Mucosa of rectum (tissue), 2 donors: ENCODE data around the gene CDH1.

Experiments used
- H3K27ac ChIP-seq, 2 donors: one replicate each; pipeline ENCODE4 v1.7.0; 2013; ENCODE audit warnings: inconsistent platforms in 2 of 2, low read depth in 2 of 2, low read length in 2 of 2
- H3K27me3 ChIP-seq, 2 donors: one replicate each; pipeline ENCODE4 v1.7.0; 2013; ENCODE audit warnings: low read length in 2 of 2; ENCODE audit not compliant: control insufficient read depth in 2 of 2, insufficient read depth in 2 of 2
- H3K36me3 ChIP-seq, 2 donors: one replicate each; pipeline ENCODE4 v1.7.0; 2013; ENCODE audit warnings: low read length in 2 of 2; ENCODE audit not compliant: control insufficient read depth in 2 of 2, insufficient read depth in 2 of 2
- H3K4me1 ChIP-seq, 2 donors: one replicate each; pipeline ENCODE4 v1.7.0; 2013; ENCODE audit warnings: low read length in 2 of 2, mild to moderate bottlenecking in 1 of 2; ENCODE audit not compliant: control insufficient read depth in 2 of 2, insufficient read depth in 2 of 2
- H3K4me3 ChIP-seq, 2 donors: one replicate each; pipeline ENCODE4 v1.7.0; 2013; ENCODE audit warnings: low read length in 2 of 2
- H3K9ac ChIP-seq, 2 donors: one replicate each; pipeline ENCODE4 v1.7.0; 2013; ENCODE audit warnings: low read length in 2 of 2, low read depth in 1 of 2, mild to moderate bottlenecking in 1 of 2
- H3K9me3 ChIP-seq, 2 donors: one replicate each; pipeline ENCODE4 v1.7.0; 2013; ENCODE audit warnings: low read length in 2 of 2; ENCODE audit not compliant: control insufficient read depth in 2 of 2
- donor health status: healthy.
- donor health status: Normal muscosa, but diverticular disease.

Gene CDH1

DNA sequence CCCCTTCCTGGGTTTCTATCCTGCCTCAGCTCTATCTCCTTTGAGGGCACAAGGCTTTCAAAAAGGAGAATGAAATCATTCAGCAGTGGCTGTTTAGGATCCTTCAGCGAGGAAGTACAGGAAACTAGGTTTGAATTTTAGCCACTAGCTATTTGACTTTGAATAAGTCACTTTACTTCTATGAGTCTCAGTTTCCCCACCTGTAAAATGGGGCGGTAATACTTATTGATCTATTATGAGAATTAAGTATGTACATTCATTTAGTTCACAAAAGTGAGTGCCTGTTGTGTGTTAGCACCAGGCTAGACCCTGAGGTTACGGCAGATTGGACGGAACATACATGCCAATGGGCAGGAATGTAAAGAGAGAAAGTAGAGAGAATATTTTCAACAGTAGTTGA lies 6.6 kb downstream of the CDH1 start:
- Histone ChIP-seq H3K4me3 (peak overlapping the region; percentile 46 to 61), H3K9me3 (no peaks in the 10 kb centered on the region), H3K4me1 (peaks cover 47 to 69% of the 10 kb centered on the region in 2 donors), H3K9ac (peak overlapping the region in 1 of 2 donors; percentile 68), H3K36me3 (peaks cover 5 to 9% of the 10 kb centered on the region in 2 donors), H3K27ac (peak overlapping the region; percentile 92 to 93), H3K27me3 (no peaks in the 10 kb centered on the region)

- peak overlapping the region; percentile 92 to 93 for H3K27ac ChIP-seq
- no peaks in the 10 kb centered on the region for H3K27me3 ChIP-seq
Measured at GRCh38 chr16:68744744-68745280, 7.7 kb downstream of the CDH1 start.

GRCh38 chr16:68746951-68747350 lies 9.9 kb downstream of the CDH1 start:
- Histone ChIP-seq H3K9ac (no peak overlapping the region), H3K27ac (no peak overlapping the region), H3K27me3 (no peaks in the 10 kb centered on the region), H3K4me1 (peaks cover 41 to 51% of the 10 kb centered on the region in 2 donors), H3K4me3 (no peak overlapping the region), H3K36me3 (peaks cover 2 to 6% of the 10 kb centered on the region in 2 donors), H3K9me3 (no peaks in the 10 kb centered on the region)

More at GRCh38 chr16:68744744-68745280, 7.7 kb downstream of the CDH1 start:
- peak overlapping the region; percentile 50 to 61 for H3K4me3 ChIP-seq
- peaks cover 5 to 9% of the 10 kb centered on the region in 2 donors for H3K36me3 ChIP-seq
- H3K9me3 ChIP-seq, result no peaks in the 10 kb centered on the region
- peaks cover 47 to 68% of the 10 kb centered on the region in 2 donors for H3K4me1 ChIP-seq
- peak overlapping the region; percentile 56 to 68 for H3K9ac ChIP-seq

- Histone ChIP-seq H3K9me3 (no peaks in the 10 kb centered on the region), H3K4me1 (peaks cover 33 to 47% of the 10 kb centered on the region in 2 donors), H3K36me3 (peaks cover 2 to 6% of the 10 kb centered on the region in 2 donors), H3K9ac (no peak overlapping the region), H3K27me3 (no peaks in the 10 kb centered on the region), H3K4me3 (no peak overlapping the region), H3K27ac (no peak overlapping the region)
Measured at GRCh38 chr16:68749432-68749831, 12.3 kb downstream of the CDH1 start.

DNA sequence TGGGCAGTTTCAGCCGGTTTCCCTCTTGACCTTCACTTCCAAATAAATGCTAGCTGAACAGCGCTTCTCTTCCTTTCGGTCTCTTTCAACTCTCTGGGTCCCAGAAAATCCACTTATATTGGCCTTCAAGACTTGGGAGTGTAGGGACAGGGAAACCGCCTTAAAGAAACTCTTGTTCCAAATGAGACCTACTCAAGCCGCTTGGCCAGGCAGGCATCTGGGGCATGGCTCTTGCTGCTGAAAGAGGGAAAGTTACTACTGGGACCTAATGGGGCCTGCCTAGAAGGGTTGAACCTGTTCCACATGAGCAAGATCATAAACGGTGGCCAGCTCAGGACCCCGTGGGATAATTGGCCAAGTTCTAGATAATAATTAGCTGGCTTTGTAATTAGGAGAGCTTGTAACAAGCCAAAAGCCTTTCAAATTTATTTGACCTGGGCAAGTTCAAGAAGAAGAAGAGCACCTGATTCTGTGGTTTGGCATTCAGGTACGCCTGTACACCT lies 13.2 kb downstream of the CDH1 start:
- peak overlapping the region in 1 of 2 donors; percentile 23 for H3K27ac ChIP-seq
- H3K9me3 ChIP-seq, result no peaks in the 10 kb centered on the region
- no peak overlapping the region for H3K4me3 ChIP-seq
- H3K4me1 ChIP-seq, result peaks cover 30 to 47% of the 10 kb centered on the region in 2 donors
- peaks cover 2 to 6% of the 10 kb centered on the region in 2 donors for H3K36me3 ChIP-seq
- no peak overlapping the region for H3K9ac ChIP-seq
- no peaks in the 10 kb centered on the region for H3K27me3 ChIP-seq

DNA sequence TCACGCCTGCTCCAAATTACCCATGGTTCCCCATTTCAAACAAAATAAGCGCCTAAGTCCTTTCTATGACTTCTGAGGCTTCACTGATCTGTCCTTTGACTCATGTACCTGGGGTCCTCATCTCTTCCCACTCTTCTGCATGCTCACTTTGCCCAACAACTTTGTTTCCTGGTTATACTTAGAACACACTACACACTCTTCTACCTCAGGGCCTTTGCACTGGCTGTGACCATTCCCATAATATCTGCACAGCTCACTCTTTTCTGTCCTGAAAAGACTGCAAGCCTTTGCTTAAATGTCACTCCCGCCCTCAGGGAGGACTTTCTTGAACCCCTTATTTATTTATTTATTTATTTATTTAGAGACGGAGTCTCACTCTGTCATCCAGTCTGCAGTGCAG lies 14.1 kb downstream of the CDH1 start:
- peaks cover 28 to 48% of the 10 kb centered on the region in 2 donors for H3K4me1 ChIP-seq
- no peaks in the 10 kb centered on the region for H3K27me3 ChIP-seq
- H3K9ac ChIP-seq, result no peak overlapping the region
- no peaks in the 10 kb centered on the region for H3K9me3 ChIP-seq
- no peak overlapping the region for H3K4me3 ChIP-seq
- no peak overlapping the region for H3K27ac ChIP-seq
- peaks cover 2 to 6% of the 10 kb centered on the region in 2 donors for H3K36me3 ChIP-seq

DNA sequence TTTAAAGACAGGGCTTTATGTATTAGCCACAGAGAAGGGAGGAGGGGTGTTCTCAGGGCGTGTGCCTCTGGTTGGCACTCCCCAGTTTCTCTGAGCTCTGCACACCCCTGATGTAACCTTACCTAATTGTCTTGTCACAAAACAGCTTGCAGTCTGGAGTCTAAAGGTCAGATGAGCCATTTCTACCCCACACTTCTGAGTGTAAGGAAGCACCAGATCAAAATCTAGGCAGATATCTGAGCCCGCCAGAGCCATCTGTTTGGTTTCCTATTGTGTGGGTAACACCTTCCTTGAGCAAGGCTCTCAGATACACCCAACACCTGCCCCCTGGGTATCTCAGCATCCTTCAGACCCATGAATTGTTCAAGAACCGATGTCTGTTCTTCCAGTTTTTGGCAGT lies 15.5 kb downstream of the CDH1 start:
- Histone ChIP-seq H3K9me3 (no peaks in the 10 kb centered on the region), H3K27me3 (no peaks in the 10 kb centered on the region), H3K9ac (peak overlapping the region; percentile 41 to 68), H3K36me3 (peaks cover 2 to 3% of the 10 kb centered on the region in 2 donors), H3K4me3 (peak overlapping the region in 1 of 2 donors; percentile 31), H3K4me1 (peaks cover 29 to 50% of the 10 kb centered on the region in 2 donors), H3K27ac (peak overlapping the region; percentile 90 to 97)

DNA sequence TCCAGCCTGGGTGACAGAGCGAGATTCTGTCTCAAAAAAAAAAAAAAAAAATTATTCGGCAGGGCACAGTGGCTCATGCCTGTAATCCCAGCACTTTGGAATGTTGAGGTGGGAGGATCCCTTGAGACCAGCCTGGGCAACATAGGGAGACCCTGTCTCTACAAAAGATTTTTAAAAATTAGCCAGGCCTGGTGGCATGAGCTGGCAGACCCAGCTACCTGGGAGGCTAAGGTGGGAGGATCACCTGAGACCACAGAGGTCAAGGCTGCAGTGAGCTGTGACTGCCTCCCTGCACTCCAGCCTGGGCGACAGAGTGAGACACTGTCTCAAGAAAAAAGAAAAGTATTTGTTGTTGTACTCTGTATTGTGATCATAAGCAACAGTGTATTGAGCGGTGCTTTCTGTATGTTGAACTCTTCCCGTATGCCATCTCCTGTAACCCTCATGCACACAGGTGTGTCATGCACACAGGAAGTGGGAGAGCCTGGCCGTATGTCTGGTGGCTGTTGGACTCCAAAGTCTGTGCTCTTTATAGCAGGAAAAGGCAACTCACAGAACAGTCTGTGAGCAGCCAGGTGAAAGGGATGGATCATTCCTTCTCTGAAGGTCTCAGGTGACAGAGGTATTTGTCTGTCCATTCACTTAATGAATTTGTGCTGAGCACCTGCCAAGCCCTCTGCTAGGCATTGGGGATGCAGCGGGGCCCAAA lies 17.1 kb downstream of the CDH1 start:
- H3K27ac ChIP-seq, result peak overlapping the region; percentile 90 to 97
- peak overlapping the region; percentile 5 to 50 for H3K9ac ChIP-seq
- H3K27me3 ChIP-seq, result no peaks in the 10 kb centered on the region
- no peak overlapping the region for H3K4me3 ChIP-seq
- H3K9me3 ChIP-seq, result no peaks in the 10 kb centered on the region
- H3K4me1 ChIP-seq, result peaks cover 29 to 50% of the 10 kb centered on the region in 2 donors
- peaks cover 0 to 6% of the 10 kb centered on the region in 2 donors for H3K36me3 ChIP-seq

DNA sequence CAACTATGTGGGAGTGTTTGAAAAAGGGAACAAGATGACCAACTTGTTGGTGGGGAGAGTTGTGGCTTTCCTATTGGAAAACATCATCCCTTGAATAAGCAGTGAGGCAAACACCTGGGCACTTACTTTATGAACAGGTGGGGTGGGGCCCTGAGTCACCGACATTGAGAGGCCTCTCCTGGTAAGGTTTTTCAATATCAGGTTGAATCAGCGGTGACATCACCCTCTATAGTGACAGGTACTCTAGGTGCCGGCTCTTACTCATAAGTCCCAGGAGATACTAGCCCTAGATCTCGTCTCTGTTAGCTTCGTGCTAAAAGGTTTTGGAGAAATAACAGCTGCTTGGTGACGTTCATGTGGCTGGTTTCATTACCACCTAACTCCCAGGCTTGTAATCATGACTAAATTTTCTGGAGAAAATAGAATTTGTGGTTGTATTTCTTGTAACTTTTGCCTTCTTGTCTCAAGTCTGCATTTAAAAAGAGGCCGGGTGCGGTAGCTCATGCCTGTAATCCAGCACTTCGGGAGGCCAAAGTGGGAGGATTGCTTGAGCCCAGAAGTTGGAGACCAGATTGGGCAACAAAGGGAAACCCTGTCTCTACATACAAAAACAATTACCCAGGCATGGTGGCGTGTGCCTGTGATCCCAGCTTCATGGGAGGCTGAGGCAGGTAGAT lies 19.3 kb downstream of the CDH1 start:
- Histone ChIP-seq H3K9me3 (no peaks in the 10 kb centered on the region), H3K27me3 (no peaks in the 10 kb centered on the region), H3K4me3 (no peak overlapping the region), H3K36me3 (peaks cover 2 to 4% of the 10 kb centered on the region in 2 donors), H3K4me1 (peaks cover 29 to 49% of the 10 kb centered on the region in 2 donors), H3K9ac (peak overlapping the region; percentile 50 to 56), H3K27ac (peak overlapping the region; percentile 90 to 97)

GRCh38 chr16:68757625-68757935 lies 20.5 kb downstream of the CDH1 start:
- H3K4me1 ChIP-seq, result peaks cover 26 to 44% of the 10 kb centered on the region in 2 donors
- no peak overlapping the region for H3K9ac ChIP-seq
- peaks cover 8 to 11% of the 10 kb centered on the region in 2 donors for H3K36me3 ChIP-seq
- H3K27me3 ChIP-seq, result no peaks in the 10 kb centered on the region
- peak overlapping the region; percentile 51 to 90 for H3K27ac ChIP-seq
- H3K4me3 ChIP-seq, result no peak overlapping the region
- H3K9me3 ChIP-seq, result no peaks in the 10 kb centered on the region
